ENCODE data around the gene DNAH8.

The DNAH8 gene

GRCh38 chr6:38824243-38824894 is 109.3 kb downstream of the DNAH8 start:
- no peak overlapping the region for H3K4me3 ChIP-seq (ENCODE audit: low read length)
- H3K36me3 ChIP-seq (ENCODE audit: control insufficient read depth, low read depth, low read length) = no peaks in the 10 kb centered on the region
- no peak overlapping the region for H3K9ac ChIP-seq (ENCODE audit: low read length)
- H3K27me3 ChIP-seq (ENCODE audit: control insufficient read depth, insufficient read depth, low read length) = no peaks in the 10 kb centered on the region
- H3K27ac ChIP-seq (ENCODE audit: low read length) = no peak overlapping the region
- H3K9me3 ChIP-seq (ENCODE audit: control insufficient read depth, low read depth, low read length) = no peaks in the 10 kb centered on the region
- no peaks in the 10 kb centered on the region for H3K4me1 ChIP-seq (ENCODE audit: control insufficient read depth, low read depth, low read length)

GRCh38 chr6:38827024-38827423 is 111.9 kb downstream of the DNAH8 start:
- Histone ChIP-seq H3K36me3 (ENCODE audit: control insufficient read depth, low read depth, low read length) (no peaks in the 10 kb centered on the region), H3K4me3 (ENCODE audit: low read length) (no peak overlapping the region), H3K9ac (ENCODE audit: low read length) (no peak overlapping the region), H3K27me3 (ENCODE audit: control insufficient read depth, insufficient read depth, low read length) (no peaks in the 10 kb centered on the region), H3K9me3 (ENCODE audit: control insufficient read depth, low read depth, low read length) (no peaks in the 10 kb centered on the region), H3K27ac (ENCODE audit: low read length) (no peak overlapping the region), H3K4me1 (ENCODE audit: control insufficient read depth, low read depth, low read length) (no peaks in the 10 kb centered on the region)

GRCh38 chr6:38831865-38832264 is 116.8 kb downstream of the DNAH8 start:
- Histone ChIP-seq H3K36me3 (ENCODE audit: control insufficient read depth, low read depth, low read length) (no peaks in the 10 kb centered on the region), H3K4me1 (ENCODE audit: control insufficient read depth, low read depth, low read length) (peaks cover 12% of the 10 kb centered on the region), H3K27ac (ENCODE audit: low read length) (no peak overlapping the region), H3K9me3 (ENCODE audit: control insufficient read depth, low read depth, low read length) (no peaks in the 10 kb centered on the region), H3K9ac (ENCODE audit: low read length) (no peak overlapping the region), H3K4me3 (ENCODE audit: low read length) (no peak overlapping the region), H3K27me3 (ENCODE audit: control insufficient read depth, insufficient read depth, low read length) (no peaks in the 10 kb centered on the region)

GRCh38 chr6:38833320-38833719 is 118.2 kb downstream of the DNAH8 start:
- Histone ChIP-seq H3K9ac (ENCODE audit: low read length) (no peak overlapping the region), H3K4me3 (ENCODE audit: low read length) (no peak overlapping the region), H3K27ac (ENCODE audit: low read length) (no peak overlapping the region), H3K4me1 (ENCODE audit: control insufficient read depth, low read depth, low read length) (peaks cover 19% of the 10 kb centered on the region), H3K9me3 (ENCODE audit: control insufficient read depth, low read depth, low read length) (no peaks in the 10 kb centered on the region), H3K27me3 (ENCODE audit: control insufficient read depth, insufficient read depth, low read length) (no peaks in the 10 kb centered on the region), H3K36me3 (ENCODE audit: control insufficient read depth, low read depth, low read length) (no peaks in the 10 kb centered on the region)

GRCh38 chr6:38836585-38836984 is 121.5 kb downstream of the DNAH8 start:
- no peak overlapping the region for H3K9ac ChIP-seq (ENCODE audit: low read length)
- H3K36me3 ChIP-seq (ENCODE audit: control insufficient read depth, low read depth, low read length) = no peaks in the 10 kb centered on the region
- no peaks in the 10 kb centered on the region for H3K9me3 ChIP-seq (ENCODE audit: control insufficient read depth, low read depth, low read length)
- H3K27me3 ChIP-seq (ENCODE audit: control insufficient read depth, insufficient read depth, low read length) = no peaks in the 10 kb centered on the region
- H3K27ac ChIP-seq (ENCODE audit: low read length) = no peak overlapping the region
- peaks cover 19% of the 10 kb centered on the region for H3K4me1 ChIP-seq (ENCODE audit: control insufficient read depth, low read depth, low read length)
- H3K4me3 ChIP-seq (ENCODE audit: low read length) = no peak overlapping the region

- H3K27me3 ChIP-seq (ENCODE audit: control insufficient read depth, insufficient read depth, low read length) = no peaks in the 10 kb centered on the region
- H3K36me3 ChIP-seq (ENCODE audit: control insufficient read depth, low read depth, low read length) = no peaks in the 10 kb centered on the region
- H3K4me1 ChIP-seq (ENCODE audit: control insufficient read depth, low read depth, low read length) = peaks cover 19% of the 10 kb centered on the region
- no peak overlapping the region for H3K9ac ChIP-seq (ENCODE audit: low read length)
- no peak overlapping the region for H3K4me3 ChIP-seq (ENCODE audit: low read length)
- H3K27ac ChIP-seq (ENCODE audit: low read length) = no peak overlapping the region
- no peaks in the 10 kb centered on the region for H3K9me3 ChIP-seq (ENCODE audit: control insufficient read depth, low read depth, low read length)
Observed at GRCh38 chr6:38837101-38837500, 122.0 kb downstream of the DNAH8 start.

GRCh38 chr6:38843798-38844197 is 128.7 kb downstream of the DNAH8 start:
- H3K36me3 ChIP-seq (ENCODE audit: control insufficient read depth, low read depth, low read length) = no peaks in the 10 kb centered on the region
- H3K9ac ChIP-seq (ENCODE audit: low read length) = no peak overlapping the region
- H3K4me1 ChIP-seq (ENCODE audit: control insufficient read depth, low read depth, low read length) = no peaks in the 10 kb centered on the region
- no peaks in the 10 kb centered on the region for H3K9me3 ChIP-seq (ENCODE audit: control insufficient read depth, low read depth, low read length)
- H3K4me3 ChIP-seq (ENCODE audit: low read length) = no peak overlapping the region
- H3K27ac ChIP-seq (ENCODE audit: low read length) = no peak overlapping the region
- H3K27me3 ChIP-seq (ENCODE audit: control insufficient read depth, insufficient read depth, low read length) = no peaks in the 10 kb centered on the region

- Histone ChIP-seq H3K27ac (ENCODE audit: low read length) (no peak overlapping the region), H3K4me3 (ENCODE audit: low read length) (no peak overlapping the region), H3K9me3 (ENCODE audit: control insufficient read depth, low read depth, low read length) (no peaks in the 10 kb centered on the region), H3K27me3 (ENCODE audit: control insufficient read depth, insufficient read depth, low read length) (no peaks in the 10 kb centered on the region), H3K36me3 (ENCODE audit: control insufficient read depth, low read depth, low read length) (no peaks in the 10 kb centered on the region), H3K4me1 (ENCODE audit: control insufficient read depth, low read depth, low read length) (peaks cover 11% of the 10 kb centered on the region), H3K9ac (ENCODE audit: low read length) (no peak overlapping the region)
Observed at GRCh38 chr6:38845931-38846330, 130.8 kb downstream of the DNAH8 start.

GRCh38 chr6:38846361-38846760 is 131.2 kb downstream of the DNAH8 start:
- no peak overlapping the region for H3K9ac ChIP-seq (ENCODE audit: low read length)
- H3K9me3 ChIP-seq (ENCODE audit: control insufficient read depth, low read depth, low read length) = no peaks in the 10 kb centered on the region

GRCh38 chr6:38846844-38847243 is 131.7 kb downstream of the DNAH8 start:
- Histone ChIP-seq H3K4me1 (ENCODE audit: control insufficient read depth, low read depth, low read length) (peaks cover 11% of the 10 kb centered on the region), H3K4me3 (ENCODE audit: low read length) (no peak overlapping the region), H3K27me3 (ENCODE audit: control insufficient read depth, insufficient read depth, low read length) (no peaks in the 10 kb centered on the region), H3K9ac (ENCODE audit: low read length) (no peak overlapping the region), H3K9me3 (ENCODE audit: control insufficient read depth, low read depth, low read length) (no peaks in the 10 kb centered on the region), H3K27ac (ENCODE audit: low read length) (no peak overlapping the region), H3K36me3 (ENCODE audit: control insufficient read depth, low read depth, low read length) (no peaks in the 10 kb centered on the region)

More at GRCh38 chr6:38846361-38846760, 131.2 kb downstream of the DNAH8 start:
- Histone ChIP-seq H3K4me1 (ENCODE audit: control insufficient read depth, low read depth, low read length) (peaks cover 11% of the 10 kb centered on the region), H3K4me3 (ENCODE audit: low read length) (no peak overlapping the region), H3K27ac (ENCODE audit: low read length) (no peak overlapping the region), H3K27me3 (ENCODE audit: control insufficient read depth, insufficient read depth, low read length) (no peaks in the 10 kb centered on the region), H3K36me3 (ENCODE audit: control insufficient read depth, low read depth, low read length) (no peaks in the 10 kb centered on the region)

- H3K4me1 ChIP-seq (ENCODE audit: control insufficient read depth, low read depth, low read length) = peaks cover 11% of the 10 kb centered on the region
- no peak overlapping the region for H3K27ac ChIP-seq (ENCODE audit: low read length)
- no peak overlapping the region for H3K9ac ChIP-seq (ENCODE audit: low read length)
- no peak overlapping the region for H3K4me3 ChIP-seq (ENCODE audit: low read length)
- H3K27me3 ChIP-seq (ENCODE audit: control insufficient read depth, insufficient read depth, low read length) = no peaks in the 10 kb centered on the region
- H3K36me3 ChIP-seq (ENCODE audit: control insufficient read depth, low read depth, low read length) = no peaks in the 10 kb centered on the region
- H3K9me3 ChIP-seq (ENCODE audit: control insufficient read depth, low read depth, low read length) = no peaks in the 10 kb centered on the region
Observed at GRCh38 chr6:38847497-38847896, 132.4 kb downstream of the DNAH8 start.

GRCh38 chr6:38848760-38849159 is 133.6 kb downstream of the DNAH8 start:
- Histone ChIP-seq H3K4me3 (ENCODE audit: low read length) (no peak overlapping the region), H3K4me1 (ENCODE audit: control insufficient read depth, low read depth, low read length) (peaks cover 16% of the 10 kb centered on the region), H3K36me3 (ENCODE audit: control insufficient read depth, low read depth, low read length) (no peaks in the 10 kb centered on the region), H3K27ac (ENCODE audit: low read length) (no peak overlapping the region), H3K9ac (ENCODE audit: low read length) (no peak overlapping the region), H3K9me3 (ENCODE audit: control insufficient read depth, low read depth, low read length) (no peaks in the 10 kb centered on the region), H3K27me3 (ENCODE audit: control insufficient read depth, insufficient read depth, low read length) (no peaks in the 10 kb centered on the region)
